Left colon (tissue), 2 donors: ENCODE data around the gene COL7A1. TPM values are rescaled to one million over a fixed set of nuclear protein-coding genes. Genes with fewer than 3 reads are reported as not detected.

Experiments
- ATAC-seq: fragments of 200-7000 bp; cut with Tn5 transposase; one replicate; pipeline ENCODE4 v1.9.1; 2020; ENCODE audit warnings: mild to moderate bottlenecking, moderate library complexity
- DNase-seq, 2 donors: peaks; one replicate each; pipeline ENCODE4 v3.0.0-alpha.2; 2020
- intact Hi-C, 2 donors: fragments of 100-400 bp; cut with DNase I in 1 of 2; cut with micrococcal nuclease in 1 of 2; formaldehyde crosslinking; loops; one replicate each; pipeline versions ENCODE4 v1.11.2 to v1.14.0; 2022; cut with DNase I, micrococcal nuclease
- total RNA-seq, 2 donors: library from RNA; stranded (reverse); fragmentation: NEBNext Ultra II Directional; extraction: Animal tissue kit (Norgen Biotek cat#: 25700); gene quantifications; one replicate each; pipeline ENCODE4 v1.2.1, GENCODE V29; 2021
- donor health status: DM: no; HTN: no; CAD: no.
- donor health status: DM: yes; HTN: yes; CAD: no.

The COL7A1 gene
- total RNA-seq, 2 donors from 2014 or later, result 4.5 to 5.7 TPM

DNA sequence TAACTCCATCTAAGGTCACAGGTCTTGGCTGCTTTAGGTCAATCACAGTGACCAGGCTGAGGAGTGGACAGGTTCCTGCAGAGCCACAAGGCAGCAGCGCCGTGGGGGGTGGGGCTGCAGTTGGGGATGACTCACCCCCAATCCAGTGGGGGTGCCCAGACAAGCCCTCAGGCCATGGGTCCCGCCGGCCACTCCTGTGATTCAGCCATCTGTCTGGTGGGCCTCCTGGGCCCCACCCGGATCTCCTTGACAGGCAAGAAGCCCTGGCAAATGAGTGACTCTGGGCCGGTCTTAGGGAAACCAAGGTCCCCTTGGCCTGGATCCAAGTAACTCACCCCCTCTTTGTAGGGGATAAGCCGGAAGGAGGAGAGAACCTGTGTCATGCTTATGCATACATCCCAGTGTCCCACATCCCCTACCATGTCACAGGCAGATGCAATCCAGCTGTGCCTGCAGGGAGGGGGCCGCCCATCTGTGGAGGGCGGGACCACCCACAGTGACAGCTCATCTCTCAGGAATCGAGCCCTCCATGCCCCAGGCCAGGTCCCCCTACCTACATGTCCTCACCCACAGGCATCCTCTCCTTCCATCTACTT, 495 bp upstream of the COL7A1 start:
- intact Hi-C loops, result no loop called here
- DNase-seq, result no peak
- peak; percentile 5 for ATAC-seq

- intact Hi-C loops, result no loop called here
- ATAC-seq (no peak), DNase-seq (no peak)
Observed at GRCh38 chr3:48594417-48595049, 596 bp downstream of the COL7A1 start.

DNA sequence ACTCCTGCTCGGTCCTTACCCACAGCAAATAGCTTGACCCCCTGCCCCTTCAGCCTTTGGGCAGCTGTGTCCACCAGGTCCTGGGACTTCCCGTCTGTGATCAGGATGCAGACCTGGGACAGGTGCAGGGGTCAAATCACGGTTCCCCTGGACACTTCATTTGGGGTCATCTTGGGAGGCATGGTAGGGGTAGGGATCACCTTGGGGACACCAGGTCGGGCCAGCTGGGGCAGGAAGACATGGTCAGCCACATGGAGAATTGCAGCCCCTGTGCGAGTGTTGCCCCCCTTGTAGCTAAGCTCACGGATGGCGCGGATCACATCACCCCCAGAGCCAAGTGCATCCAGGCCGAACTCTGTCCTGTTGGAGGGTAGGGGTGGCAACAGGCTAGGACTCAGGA, 1.8 kb downstream of the COL7A1 start:
- no peak for ATAC-seq
- intact Hi-C loops, result no loop called here

GRCh38 chr3:48592519-48593087, 2.5 kb downstream of the COL7A1 start:
- DNase-seq (no peak), ATAC-seq (no peak)
- intact Hi-C loops, result no loop called here

More for the DNA sequence above, 1.8 kb downstream of the COL7A1 start:
- DNase-seq, result no peak

- ATAC-seq (no peak), DNase-seq (no peak)
- intact Hi-C loops, result no loop called here
Observed at GRCh38 chr3:48591886-48592518, 3.1 kb downstream of the COL7A1 start.

GRCh38 chr3:48591436-48591835, 3.7 kb downstream of the COL7A1 start:
- ATAC-seq, result no peak
- intact Hi-C loops, result no loop called here
- no peak for DNase-seq

GRCh38 chr3:48588230-48588629, 6.9 kb downstream of the COL7A1 start:
- ATAC-seq (no peak), DNase-seq (no peak)
- intact Hi-C loops, result no loop called here

- intact Hi-C loops, result no loop called here
- ATAC-seq, result no peak
- DNase-seq, result no peak
Observed at GRCh38 chr3:48587686-48588085, 7.4 kb downstream of the COL7A1 start.

DNA sequence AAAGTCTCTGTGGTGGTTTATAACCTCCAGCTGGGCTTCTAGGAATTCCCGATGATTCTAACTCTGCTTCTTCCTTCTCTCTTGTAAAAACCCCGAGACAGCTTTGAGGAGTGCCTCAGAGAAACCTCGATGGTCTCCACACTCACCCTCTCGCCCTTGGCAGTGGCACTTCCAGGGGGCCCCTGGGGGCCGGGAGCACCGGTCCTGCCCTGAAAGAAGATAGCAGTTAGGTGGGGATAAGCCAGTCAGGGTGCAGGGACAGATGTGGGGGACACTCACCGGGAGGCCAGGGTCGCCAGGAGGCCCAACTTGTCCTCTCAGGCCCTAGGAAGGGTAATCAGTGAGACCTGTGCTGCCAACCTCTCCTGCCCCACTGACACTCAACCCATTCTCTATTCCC, 9.7 kb downstream of the COL7A1 start:
- DNase-seq, result no peak
- intact Hi-C loops, result no loop called here

GRCh38 chr3:48584836-48585235, 10.3 kb downstream of the COL7A1 start:
- intact Hi-C loops, result no loop called here
- no peak for ATAC-seq
- DNase-seq, result no peak

More for the DNA sequence above, 9.7 kb downstream of the COL7A1 start:
- no peak for ATAC-seq

DNA sequence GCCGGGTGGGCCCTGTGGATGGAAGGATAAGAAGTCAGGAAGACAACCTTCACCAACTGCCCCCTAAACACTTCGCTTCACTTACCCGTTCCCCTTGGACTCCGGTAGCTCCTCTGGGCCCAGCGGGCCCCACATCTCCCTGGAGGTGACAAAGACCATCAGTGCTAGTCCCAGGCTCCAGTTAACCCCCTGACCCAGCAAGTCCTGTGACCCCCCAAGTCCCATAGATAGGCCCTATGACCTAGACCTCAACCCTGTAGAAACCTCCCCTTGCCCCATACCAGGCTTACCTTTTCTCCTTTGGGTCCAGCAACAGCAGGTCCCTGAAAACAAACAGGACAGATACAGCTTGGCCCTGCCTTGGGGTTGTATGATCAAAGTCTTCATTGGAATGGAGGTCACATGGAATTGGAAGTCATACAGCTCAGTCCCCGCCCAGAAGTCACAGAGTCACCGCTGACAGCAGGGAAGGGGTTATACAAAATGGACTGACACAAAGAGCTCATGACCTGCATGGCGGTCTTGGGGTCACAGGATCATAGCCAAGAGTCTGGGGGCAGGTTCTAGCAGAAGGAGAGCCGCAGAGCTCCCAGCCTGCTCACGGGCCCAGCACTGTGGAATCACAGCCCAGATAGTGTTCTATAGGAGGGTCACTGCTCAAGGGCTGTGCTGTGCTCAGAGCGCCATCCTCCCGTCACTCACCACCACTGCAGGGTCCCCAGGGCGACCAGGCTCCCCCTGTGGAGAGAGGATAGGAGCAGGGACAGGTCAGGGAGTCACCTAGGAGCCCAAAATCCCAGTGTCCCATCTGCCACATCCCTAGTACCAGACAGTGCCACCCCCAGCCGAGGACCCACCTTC, 13.3 kb downstream of the COL7A1 start:
- intact Hi-C loops, result no loop called here
- ATAC-seq (peak; percentile 20), DNase-seq (no peak)

- intact Hi-C loops, result no loop called here
- DNase-seq (no peak), ATAC-seq (no peak)
Observed at GRCh38 chr3:48576647-48577046, 18.5 kb downstream of the COL7A1 start.

- ATAC-seq, result no peak
- intact Hi-C loops, result no loop called here
Observed at GRCh38 chr3:48575366-48575765, 19.8 kb downstream of the COL7A1 start.

DNA sequence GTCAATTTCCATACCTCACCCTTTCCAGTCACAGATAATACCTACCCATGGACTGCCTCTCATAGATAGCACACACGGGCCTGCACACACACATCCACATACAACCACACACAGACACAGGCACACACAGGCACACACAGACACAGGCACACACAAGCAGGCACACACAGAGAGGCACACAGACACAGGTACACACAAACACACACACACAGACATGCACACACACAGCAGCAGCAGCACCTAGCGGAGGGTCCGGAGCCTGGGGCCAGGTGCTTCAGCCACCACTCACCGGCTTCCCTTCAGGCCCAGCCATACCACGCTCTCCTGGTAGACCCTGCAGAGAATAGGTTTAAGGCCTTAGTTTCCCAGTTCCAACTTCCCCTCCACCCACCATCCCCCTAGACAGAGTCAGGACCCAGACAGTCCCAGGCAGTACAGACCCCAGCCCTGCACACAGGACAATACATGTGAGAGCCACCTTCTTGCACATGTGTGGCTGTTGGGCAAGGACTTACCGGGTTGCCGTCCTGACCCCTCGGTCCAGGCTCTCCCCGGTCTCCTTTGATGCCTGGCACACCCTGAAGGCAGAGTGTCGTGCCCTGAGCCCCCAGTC, 21.1 kb downstream of the COL7A1 start:
- intact Hi-C loops, result no loop called here
- DNase-seq, result no peak
- no peak for ATAC-seq

More at GRCh38 chr3:48575366-48575765, 19.8 kb downstream of the COL7A1 start:
- no peak for DNase-seq

- ATAC-seq (no peak), DNase-seq (no peak)
- intact Hi-C loops, result no loop called here
Observed at GRCh38 chr3:48572517-48572916, 22.6 kb downstream of the COL7A1 start.

DNA sequence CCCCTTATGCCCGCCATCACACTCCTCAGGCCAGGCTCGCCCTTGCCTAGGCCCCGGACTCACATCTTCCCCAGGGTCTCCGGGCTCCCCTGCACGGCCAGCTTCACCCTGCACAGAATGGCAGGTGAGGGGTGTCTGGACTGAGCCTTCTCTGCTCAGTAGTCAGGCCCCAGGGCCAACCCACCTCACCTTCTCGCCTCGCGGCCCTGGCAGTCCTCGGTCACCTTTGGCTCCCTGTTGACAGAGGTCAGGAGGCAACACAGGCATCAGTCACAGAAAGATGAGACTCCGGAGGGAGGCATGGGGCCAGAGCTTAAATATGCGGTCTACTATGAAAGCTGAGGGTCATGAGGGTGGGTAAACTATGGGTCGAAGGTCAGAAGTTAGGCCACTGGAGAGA, 23.2 kb downstream of the COL7A1 start:
- no peak for ATAC-seq
- no peak for DNase-seq
- intact Hi-C loops, result no loop called here

DNA sequence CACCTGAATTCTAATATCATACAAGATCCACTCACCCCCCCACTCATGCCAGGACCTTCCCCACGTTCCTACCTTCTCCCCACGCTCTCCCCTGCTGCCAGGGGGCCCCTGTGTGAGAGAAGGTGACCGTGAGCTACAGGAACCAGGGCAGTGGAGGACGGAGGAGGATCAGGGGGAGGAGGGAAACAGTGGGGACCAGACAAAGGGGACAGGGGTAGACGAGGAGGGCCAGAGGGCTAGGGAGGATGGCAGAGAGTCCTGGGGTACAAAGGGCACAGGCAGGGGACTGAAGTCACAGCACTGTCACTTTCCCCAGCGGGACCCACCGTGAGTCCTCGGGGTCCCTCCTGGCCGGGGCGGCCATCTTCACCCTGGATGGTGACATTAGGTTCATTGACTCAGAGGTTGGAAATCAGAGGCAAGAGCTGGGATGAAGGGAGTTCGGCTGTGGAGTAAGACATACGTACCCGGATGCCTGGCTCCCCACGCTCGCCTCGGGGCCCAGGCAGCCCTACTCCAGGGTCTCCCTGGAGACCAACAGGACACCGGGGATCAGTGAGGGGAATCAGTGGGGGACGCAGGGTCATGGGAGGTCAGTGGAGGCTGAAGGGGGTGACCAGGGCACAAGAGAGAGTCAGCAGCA, 25.2 kb downstream of the COL7A1 start:
- intact Hi-C loops, result no loop called here
- ATAC-seq (no peak), DNase-seq (no peak)

DNA sequence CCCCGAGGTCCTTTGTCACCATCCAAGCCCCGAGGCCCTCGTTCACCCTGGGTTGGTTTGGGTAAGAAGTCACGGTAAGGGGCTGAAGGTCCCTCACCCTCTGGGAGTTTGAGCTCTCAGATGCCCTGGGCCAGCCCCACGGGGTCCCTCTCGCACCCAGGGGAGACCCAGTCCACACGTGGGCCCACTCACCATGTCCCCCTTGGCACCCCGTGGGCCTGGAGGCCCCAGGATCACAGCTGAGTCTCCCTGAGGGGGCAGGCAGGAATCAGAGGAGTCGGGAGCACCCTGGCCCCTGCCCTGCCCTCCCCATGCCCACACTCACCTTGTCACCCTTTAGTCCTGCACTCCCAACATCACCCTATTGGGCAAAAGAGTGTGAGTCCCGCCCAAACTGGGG, 25.7 kb downstream of the COL7A1 start:
- intact Hi-C loops, result no loop called here
- DNase-seq (no peak), ATAC-seq (no peak)
